A673 (cell line): ENCODE results near the gene RIMS1. TPM values are rescaled to one million over a fixed set of nuclear protein-coding genes. Genes with fewer than 3 reads are reported as not detected.

ENCODE experiments used
- Bru-seq: library from RNA; stranded (reverse); fragments of 400-500 nt; gene quantifications from one replicate; lab custom pipeline; 2021; lab: Mats Ljungman, UMichigan
- BruChase-seq, 2 experiments: library from RNA; stranded (reverse); fragments of 400-500 nt; gene quantifications; one replicate each; lab custom pipeline; 2021; lab: Mats Ljungman, UMichigan
- BruUV-seq: library from RNA; stranded (reverse); fragments of 400-500 nt; replicated peaks from 2 replicates; lab custom pipeline; 2021; lab: Mats Ljungman, UMichigan
- CTCF ChIA-PET: fragments of 300-600 bp; sonication (Branson Sonifier 250); formaldehyde crosslinking; loops from one replicate; lab custom pipeline; 2022; ENCODE audit warnings: antibody characterized with exemption; lab: Charles Lee
- POLR2A ChIA-PET: fragments of 300-600 bp; sonication (Branson Sonifier 250); formaldehyde crosslinking; loops from one replicate; lab custom pipeline; 2022; ENCODE audit warnings: antibody characterized with exemption; ENCODE audit not compliant: low non-redundant PET; lab: Charles Lee
- DNase-seq: peaks from one replicate; pipeline ENCODE4 v3.0.0-alpha.2; 2015; ENCODE audit warnings: low spot score
- H3K27ac ChIP-seq: fragments of 200-600 bp; sonication (generic); 2 replicates; pipeline ENCODE4 v1.5.1; 2016; ENCODE audit warnings: mixed run types, low read depth, mild to moderate bottlenecking, mixed read lengths, antibody characterized with exemption, low read length; ENCODE audit not compliant: poor library complexity, severe bottlenecking
- H3K27me3 ChIP-seq: fragments of 200-600 bp; sonication (generic); replicated peaks from 2 replicates; pipeline ENCODE4 v1.6.1; 2017; ENCODE audit warnings: mixed run types, low read depth, mild to moderate bottlenecking, mixed read lengths, antibody characterized with exemption, low read length; ENCODE audit not compliant: insufficient read depth, poor library complexity
- H3K36me3 ChIP-seq: fragments of 200-600 bp; sonication (generic); 2 replicates; pipeline ENCODE4 v1.6.1; 2016; ENCODE audit warnings: mixed run types, mild to moderate bottlenecking, mixed read lengths, antibody characterized with exemption, low read length; ENCODE audit not compliant: insufficient read depth, poor library complexity, severe bottlenecking
- H3K4me1 ChIP-seq: fragments of 200-600 bp; sonication (generic); 2 replicates; pipeline ENCODE4 v1.6.1; 2017; ENCODE audit warnings: mixed run types, mild to moderate bottlenecking, mixed read lengths, antibody characterized with exemption, low read length; ENCODE audit not compliant: insufficient read depth, poor library complexity, severe bottlenecking
- H3K4me3 ChIP-seq: fragments of 200-600 bp; sonication (generic); 2 replicates; pipeline ENCODE4 v1.5.1; 2016; ENCODE audit warnings: low read depth, mixed run types, mild to moderate bottlenecking, mixed read lengths, low read length; ENCODE audit not compliant: poor library complexity, severe bottlenecking
- H3K9me3 ChIP-seq: fragments of 200-600 bp; sonication (generic); 2 replicates; pipeline ENCODE4 v1.6.1; 2016; ENCODE audit warnings: mixed run types, low read depth, mild to moderate bottlenecking, mixed read lengths, antibody characterized with exemption, low read length; ENCODE audit not compliant: poor library complexity, severe bottlenecking
- EZH2 ChIP-seq: fragments of 200-600 bp; sonication (generic); IDR thresholded peaks from 2 replicates; pipeline ENCODE4 v1.6.1; 2017; ENCODE audit warnings: borderline replicate concordance, low read depth, mild to moderate bottlenecking, mixed read lengths, antibody characterized with exemption, low read length; ENCODE audit not compliant: poor library complexity, severe bottlenecking
- intact Hi-C: fragments of 100-400 bp; cut with micrococcal nuclease; formaldehyde crosslinking; loops from one replicate; pipeline ENCODE4 v1.10.0; 2022; ENCODE audit not compliant: unreplicated experiment
- long read RNA-seq: library from polyadenylated mRNA; stranded (forward); transcript quantifications from one replicate; pipeline ENCODE4 v2.0.0, GENCODE V29; 2022
- total RNA-seq: library from RNA; stranded (reverse); gene quantifications from 2 replicates; pipeline ENCODE4 v1.2.3, GENCODE V29; 2021
- TF ChIP-seq, protein P1 (sequence below): fragments of 300-800, 200-600 bp; sonication (generic); conservative IDR thresholded peaks from 2 replicates; pipeline ENCODE4 v1.5.1; 2017; ENCODE audit warnings: low read depth, mild to moderate bottlenecking, antibody characterized with exemption, low read length, moderate library complexity, mixed read lengths

The RIMS1 gene, protein sequence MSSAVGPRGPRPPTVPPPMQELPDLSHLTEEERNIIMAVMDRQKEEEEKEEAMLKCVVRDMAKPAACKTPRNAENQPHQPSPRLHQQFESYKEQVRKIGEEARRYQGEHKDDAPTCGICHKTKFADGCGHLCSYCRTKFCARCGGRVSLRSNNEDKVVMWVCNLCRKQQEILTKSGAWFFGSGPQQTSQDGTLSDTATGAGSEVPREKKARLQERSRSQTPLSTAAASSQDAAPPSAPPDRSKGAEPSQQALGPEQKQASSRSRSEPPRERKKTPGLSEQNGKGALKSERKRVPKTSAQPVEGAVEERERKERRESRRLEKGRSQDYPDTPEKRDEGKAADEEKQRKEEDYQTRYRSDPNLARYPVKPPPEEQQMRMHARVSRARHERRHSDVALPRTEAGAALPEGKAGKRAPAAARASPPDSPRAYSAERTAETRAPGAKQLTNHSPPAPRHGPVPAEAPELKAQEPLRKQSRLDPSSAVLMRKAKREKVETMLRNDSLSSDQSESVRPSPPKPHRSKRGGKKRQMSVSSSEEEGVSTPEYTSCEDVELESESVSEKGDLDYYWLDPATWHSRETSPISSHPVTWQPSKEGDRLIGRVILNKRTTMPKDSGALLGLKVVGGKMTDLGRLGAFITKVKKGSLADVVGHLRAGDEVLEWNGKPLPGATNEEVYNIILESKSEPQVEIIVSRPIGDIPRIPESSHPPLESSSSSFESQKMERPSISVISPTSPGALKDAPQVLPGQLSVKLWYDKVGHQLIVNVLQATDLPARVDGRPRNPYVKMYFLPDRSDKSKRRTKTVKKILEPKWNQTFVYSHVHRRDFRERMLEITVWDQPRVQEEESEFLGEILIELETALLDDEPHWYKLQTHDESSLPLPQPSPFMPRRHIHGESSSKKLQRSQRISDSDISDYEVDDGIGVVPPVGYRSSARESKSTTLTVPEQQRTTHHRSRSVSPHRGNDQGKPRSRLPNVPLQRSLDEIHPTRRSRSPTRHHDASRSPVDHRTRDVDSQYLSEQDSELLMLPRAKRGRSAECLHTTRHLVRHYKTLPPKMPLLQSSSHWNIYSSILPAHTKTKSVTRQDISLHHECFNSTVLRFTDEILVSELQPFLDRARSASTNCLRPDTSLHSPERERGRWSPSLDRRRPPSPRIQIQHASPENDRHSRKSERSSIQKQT (N-terminal part only)
- total RNA-seq = 0.50 and 1.3 TPM in 2 replicates
- Bru-seq, nascent RNA = percentile 30 among the genes with signal in this experiment
- percentile 28 among the genes with signal in this experiment for BruChase-seq, experiment 1, labeled RNA remaining after a 2-hour chase
- percentile 24 among the genes with signal in this experiment for BruChase-seq, experiment 2, labeled RNA remaining after a 6-hour chase
- long read RNA-seq = 0 reads

DNA sequence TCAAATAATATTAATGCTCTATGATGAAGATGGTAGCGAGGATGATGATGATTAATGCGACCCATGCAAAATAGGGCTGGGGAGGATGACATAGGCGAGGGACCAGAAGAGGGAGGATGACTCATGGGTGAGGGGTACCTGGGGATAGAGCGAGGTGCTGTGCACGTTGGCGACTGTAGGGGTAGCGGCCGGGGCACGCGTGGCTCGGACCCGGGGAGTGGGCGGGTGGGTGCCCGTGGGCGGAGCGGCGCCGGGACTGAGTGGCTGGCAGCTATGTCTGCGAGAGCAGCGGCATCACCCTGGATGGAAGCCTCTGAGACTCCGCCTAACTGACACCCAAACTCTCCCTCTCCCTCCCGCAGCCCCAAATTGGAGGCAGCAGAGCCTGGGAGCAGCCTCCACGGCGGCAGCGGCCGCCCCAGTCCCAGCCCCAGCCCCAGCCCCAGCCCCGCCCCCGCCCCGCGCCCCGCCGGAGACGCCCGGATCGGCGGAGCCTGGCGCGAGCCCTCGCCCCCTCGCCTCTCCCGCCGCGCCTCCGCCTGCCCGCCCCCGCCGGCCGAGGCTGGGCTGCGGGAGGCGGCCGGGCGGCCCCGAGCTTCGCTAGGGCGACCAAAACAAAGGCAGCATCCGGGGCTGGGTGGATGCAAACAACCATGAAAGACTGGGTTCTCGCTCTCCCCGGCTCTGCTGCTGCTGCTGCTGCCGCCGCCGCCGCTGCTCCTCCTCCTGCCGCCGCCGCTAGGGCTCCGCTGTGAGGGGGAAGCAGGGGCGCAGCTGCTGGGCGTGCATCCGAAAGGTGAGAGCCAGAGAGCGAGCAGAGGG lies at the start of gene RIMS1:
TSS of gene RIMS1 (plus strand) at position 367 of the 822 bp plus-strand sequence. CDS start 474 bp downstream, outside the sequence.
- TF ChIP-seq EZH2 = no peak
- TF ChIP-seq, protein P1, sequence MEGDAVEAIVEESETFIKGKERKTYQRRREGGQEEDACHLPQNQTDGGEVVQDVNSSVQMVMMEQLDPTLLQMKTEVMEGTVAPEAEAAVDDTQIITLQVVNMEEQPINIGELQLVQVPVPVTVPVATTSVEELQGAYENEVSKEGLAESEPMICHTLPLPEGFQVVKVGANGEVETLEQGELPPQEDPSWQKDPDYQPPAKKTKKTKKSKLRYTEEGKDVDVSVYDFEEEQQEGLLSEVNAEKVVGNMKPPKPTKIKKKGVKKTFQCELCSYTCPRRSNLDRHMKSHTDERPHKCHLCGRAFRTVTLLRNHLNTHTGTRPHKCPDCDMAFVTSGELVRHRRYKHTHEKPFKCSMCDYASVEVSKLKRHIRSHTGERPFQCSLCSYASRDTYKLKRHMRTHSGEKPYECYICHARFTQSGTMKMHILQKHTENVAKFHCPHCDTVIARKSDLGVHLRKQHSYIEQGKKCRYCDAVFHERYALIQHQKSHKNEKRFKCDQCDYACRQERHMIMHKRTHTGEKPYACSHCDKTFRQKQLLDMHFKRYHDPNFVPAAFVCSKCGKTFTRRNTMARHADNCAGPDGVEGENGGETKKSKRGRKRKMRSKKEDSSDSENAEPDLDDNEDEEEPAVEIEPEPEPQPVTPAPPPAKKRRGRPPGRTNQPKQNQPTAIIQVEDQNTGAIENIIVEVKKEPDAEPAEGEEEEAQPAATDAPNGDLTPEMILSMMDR = peak; percentile 55
- H3K36me3 ChIP-seq = no peaks in the 10 kb centered on the region
- no peaks in the 10 kb centered on the region for H3K9me3 ChIP-seq
- H3K27ac ChIP-seq = no peak within 1 kb of the TSS
- peaks cover 5% of the 10 kb centered on the region for H3K27me3 ChIP-seq
- POLR2A ChIA-PET = no interaction called here
- H3K4me3 ChIP-seq = peak within 1 kb of the TSS; percentile 51
- DNase-seq = peak; percentile 63
- BruUV-seq = no TSS peak
- H3K4me1 ChIP-seq = peaks cover 6% of the 10 kb centered on the region
- CTCF ChIA-PET = interaction anchor here (0.6 kb wide), 1 partner anchor 31 kb away, joined by 3 read pairs; no protein-coding TSS in a partner anchor
- intact Hi-C loops = no loop called here

DNA sequence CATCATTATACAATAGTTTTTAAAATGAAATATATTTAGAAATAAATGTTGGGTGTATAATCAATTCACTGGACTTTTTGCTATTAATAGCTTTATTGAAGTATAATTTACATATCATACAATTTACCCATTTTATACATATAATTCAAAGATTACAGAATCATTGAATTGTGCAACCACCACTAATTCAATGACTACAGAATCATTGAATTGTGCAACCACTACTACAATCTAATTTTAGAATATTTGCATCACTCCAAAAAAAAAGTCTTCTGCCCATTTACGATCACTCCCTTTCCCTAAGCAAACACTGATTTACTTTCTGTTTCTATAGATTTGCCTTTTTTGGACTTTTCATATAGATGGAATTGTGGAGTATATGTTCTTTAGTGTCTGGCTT lies 35.1 kb upstream of the RIMS1 start:
- no peaks in the 10 kb centered on the region for H3K27me3 ChIP-seq
- POLR2A ChIA-PET = no interaction called here
- peaks cover 12% of the 10 kb centered on the region for H3K4me1 ChIP-seq
- H3K27ac ChIP-seq = no peak overlapping the region
- intact Hi-C loops = no loop called here
- no peaks in the 10 kb centered on the region for H3K36me3 ChIP-seq
- no peak overlapping the region for H3K4me3 ChIP-seq
- CTCF ChIA-PET = no interaction called here
- DNase-seq = no peak
- BruUV-seq = no TSS peak
- no peaks in the 10 kb centered on the region for H3K9me3 ChIP-seq
- TF ChIP-seq EZH2 = no peak

DNA sequence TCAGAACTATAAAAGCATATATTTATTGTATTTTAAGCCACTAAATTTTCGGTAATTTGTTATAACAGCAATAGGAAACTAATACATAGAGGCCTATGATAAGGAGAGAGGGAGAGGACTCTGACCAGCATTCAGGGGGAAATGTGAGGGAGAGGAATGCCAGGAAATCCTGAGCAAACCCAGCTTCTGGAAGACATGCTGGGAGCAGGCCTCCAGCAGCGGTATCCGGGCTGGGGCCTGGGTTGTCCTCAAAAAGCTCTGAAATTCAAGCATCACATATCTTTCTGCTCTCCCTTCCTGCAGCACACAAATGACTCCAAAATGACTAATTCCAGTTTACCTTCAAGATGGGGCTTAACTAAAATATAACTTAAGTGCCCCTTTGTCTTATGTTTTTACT lies 33.4 kb upstream of the RIMS1 start:
- no TSS peak for BruUV-seq
- TF ChIP-seq EZH2 = no peak
- TF ChIP-seq, protein P1 = no peak
- intact Hi-C loops = no loop called here
- no peak for DNase-seq
- H3K27me3 ChIP-seq = no peaks in the 10 kb centered on the region
- H3K4me1 ChIP-seq = peaks cover 12% of the 10 kb centered on the region
- ChIA-PET POLR2A (no interaction called here), CTCF (no interaction called here)
- no peak overlapping the region for H3K4me3 ChIP-seq
- H3K36me3 ChIP-seq = no peaks in the 10 kb centered on the region
- no peaks in the 10 kb centered on the region for H3K9me3 ChIP-seq
- H3K27ac ChIP-seq = no peak overlapping the region
